HG03039 (cell line): ENCODE measurements around the gene MAOB.
"Not testable (repeated sequence)": the region's sequence is repeated elsewhere in the genome, so short reads cannot be mapped to it uniquely, and the experiment has no call there.

Source experiments
- ATAC-seq: cut with Tn5 transposase; IDR thresholded peaks from one replicate; pipeline ENCODE4 v1.9.1; 2021; ENCODE audit warnings: mild to moderate bottlenecking, moderate library complexity; ENCODE audit not compliant: unreplicated experiment

MAOB gene

GRCh38 chrX:43882294-43882681 is at the start of gene MAOB:
Gene MAOB, minus strand, starts transcription at chrX:43882450. Its CDS starts 151 bp downstream, at chrX:43882299.
- ATAC-seq = no peak

GRCh38 chrX:43922032-43922431 is 39.8 kb upstream of the MAOB start:
- ATAC-seq = not testable (repeated sequence)

- ATAC-seq = not testable (repeated sequence)
These were observed 28.5 kb upstream of the MAOB start for GRCh38 chrX:43910772-43911171.

- no peak for ATAC-seq
These were observed 27.8 kb upstream of the MAOB start for GRCh38 chrX:43910012-43910411.

GRCh38 chrX:43909141-43909540 is 26.9 kb upstream of the MAOB start:
- no peak for ATAC-seq

GRCh38 chrX:43899878-43900815 is 17.9 kb upstream of the MAOB start:
- no peak for ATAC-seq

- no peak for ATAC-seq
These were observed 16.3 kb upstream of the MAOB start for GRCh38 chrX:43898406-43899035.

GRCh38 chrX:43897290-43897689 is 15.0 kb upstream of the MAOB start:
- no peak for ATAC-seq

GRCh38 chrX:43892336-43892870 is 10.2 kb upstream of the MAOB start:
- no peak for ATAC-seq

- no peak for ATAC-seq
These were observed 3.4 kb upstream of the MAOB start for GRCh38 chrX:43885617-43886016.

- no peak for ATAC-seq
These were observed 598 bp downstream of the MAOB start for GRCh38 chrX:43881410-43882293.

- ATAC-seq = no peak
These were observed 1.8 kb downstream of the MAOB start for GRCh38 chrX:43880425-43880824.

- ATAC-seq = no peak
These were observed 3.2 kb downstream of the MAOB start for GRCh38 chrX:43878906-43879526.

GRCh38 chrX:43876680-43877079 is 5.6 kb downstream of the MAOB start:
- ATAC-seq = no peak

- no peak for ATAC-seq
These were observed 11.4 kb downstream of the MAOB start for GRCh38 chrX:43870758-43871419.

- no peak for ATAC-seq
These were observed 12.2 kb downstream of the MAOB start for GRCh38 chrX:43870011-43870410.

GRCh38 chrX:43868791-43869190 is 13.5 kb downstream of the MAOB start:
- no peak for ATAC-seq

- no peak for ATAC-seq
These were observed 15.8 kb downstream of the MAOB start for GRCh38 chrX:43866423-43866822.

- no peak for ATAC-seq
These were observed 16.5 kb downstream of the MAOB start for GRCh38 chrX:43865791-43866190.

GRCh38 chrX:43862434-43862833 is 19.8 kb downstream of the MAOB start:
- ATAC-seq = no peak
